Nephron (organoid): ENCODE results near the gene MRPL19.
A peak's percentile ranks its signal among the peaks of the same experiment; 100 is the strongest.

Experiments
- H3K27ac Mint-ChIP-seq, 3 experiments: 2 replicates each; pipeline ENCODE4 v1.8.0; 2020; ENCODE audit warnings: mixed read lengths in 3 of 3, mild to moderate bottlenecking in 2 of 3, moderate library complexity in 1 of 3
- H3K27me3 Mint-ChIP-seq: 2 replicates; pipeline ENCODE4 v1.8.0; 2021; ENCODE audit warnings: low read depth, mild to moderate bottlenecking, moderate library complexity, mixed read lengths
- H3K36me3 Mint-ChIP-seq: 2 replicates; pipeline ENCODE4 v1.8.0; 2020; ENCODE audit warnings: low read depth, mixed read lengths
- H3K4me1 Mint-ChIP-seq: 2 replicates; pipeline ENCODE4 v1.8.0; 2020; ENCODE audit warnings: mixed read lengths
- H3K4me3 Mint-ChIP-seq, 3 experiments: 2 replicates each; pipeline ENCODE4 v1.8.0; 2020; ENCODE audit warnings: mild to moderate bottlenecking in 3 of 3, mixed read lengths in 3 of 3, moderate library complexity in 2 of 3
- H3K9me3 Mint-ChIP-seq: 2 replicates; pipeline ENCODE4 v1.8.0; 2020; ENCODE audit warnings: mixed read lengths
- CTCF ChIP-seq, 3 experiments: fragments of 200-600 bp; sonication (generic); IDR thresholded peaks; one replicate each; pipeline ENCODE4 v1.5.0; 2021; ENCODE audit warnings: antibody characterized with exemption in 3 of 3; ENCODE audit not compliant: unreplicated experiment in 3 of 3

Gene MRPL19

GRCh38 chr2:75632091-75632701 is 14.4 kb upstream of the MRPL19 start:
- peaks cover 13% of the 10 kb centered on the region for H3K4me1 Mint-ChIP-seq
- no peaks in the 10 kb centered on the region for H3K36me3 Mint-ChIP-seq
- H3K4me3 Mint-ChIP-seq, result peak overlapping the region in 1 of 3 experiments; percentile 35
- H3K27me3 Mint-ChIP-seq, result no peaks in the 10 kb centered on the region
- peak overlapping the region; percentile 68 to 83 (median 72) for H3K27ac Mint-ChIP-seq
- no peaks in the 10 kb centered on the region for H3K9me3 Mint-ChIP-seq
- TF ChIP-seq CTCF (IDR thresholded peaks at IDR 0.05; ENCODE audit: unreplicated experiment in 3 of 3), result no peak

GRCh38 chr2:75632813-75633212 is 13.8 kb upstream of the MRPL19 start:
- Mint-ChIP-seq H3K9me3 (no peaks in the 10 kb centered on the region), H3K4me1 (peaks cover 13% of the 10 kb centered on the region), H3K4me3 (peak overlapping the region in 1 of 3 experiments; percentile 35), H3K27me3 (peaks cover 5% of the 10 kb centered on the region), H3K27ac (peak overlapping the region; percentile 68 to 83 (median 72)), H3K36me3 (no peaks in the 10 kb centered on the region)
- no peak for TF ChIP-seq CTCF (IDR thresholded peaks at IDR 0.05; ENCODE audit: unreplicated experiment in 3 of 3)

GRCh38 chr2:75633620-75634019 is 13.0 kb upstream of the MRPL19 start:
- Mint-ChIP-seq H3K4me1 (peaks cover 13% of the 10 kb centered on the region), H3K27me3 (peaks cover 6% of the 10 kb centered on the region), H3K36me3 (no peaks in the 10 kb centered on the region), H3K4me3 (no peak overlapping the region), H3K9me3 (no peaks in the 10 kb centered on the region), H3K27ac (no peak overlapping the region)
- no peak for TF ChIP-seq CTCF (IDR thresholded peaks at IDR 0.05; ENCODE audit: unreplicated experiment in 3 of 3)

- TF ChIP-seq CTCF (IDR thresholded peaks at IDR 0.05; ENCODE audit: unreplicated experiment in 3 of 3), result no peak
- H3K4me3 Mint-ChIP-seq, result no peak overlapping the region
- H3K36me3 Mint-ChIP-seq, result no peaks in the 10 kb centered on the region
- H3K27ac Mint-ChIP-seq, result no peak overlapping the region
- H3K4me1 Mint-ChIP-seq, result peaks cover 13% of the 10 kb centered on the region
- no peaks in the 10 kb centered on the region for H3K9me3 Mint-ChIP-seq
- peaks cover 6% of the 10 kb centered on the region for H3K27me3 Mint-ChIP-seq
These were observed 11.6 kb upstream of the MRPL19 start for GRCh38 chr2:75634945-75635344.

GRCh38 chr2:75637568-75637967 is 9.0 kb upstream of the MRPL19 start:
- no peak for TF ChIP-seq CTCF (IDR thresholded peaks at IDR 0.05; ENCODE audit: unreplicated experiment in 3 of 3)
- no peaks in the 10 kb centered on the region for H3K36me3 Mint-ChIP-seq
- H3K27me3 Mint-ChIP-seq, result peaks cover 6% of the 10 kb centered on the region
- no peak overlapping the region for H3K4me3 Mint-ChIP-seq
- peaks cover 13% of the 10 kb centered on the region for H3K4me1 Mint-ChIP-seq
- H3K9me3 Mint-ChIP-seq, result no peaks in the 10 kb centered on the region
- H3K27ac Mint-ChIP-seq, result peak overlapping the region in 1 of 3 experiments; percentile 5

GRCh38 chr2:75640621-75641121 is 5.9 kb upstream of the MRPL19 start:
- Mint-ChIP-seq H3K9me3 (no peaks in the 10 kb centered on the region), H3K4me1 (peaks cover 9% of the 10 kb centered on the region), H3K27ac (peak overlapping the region; percentile 17 to 91 (median 87)), H3K36me3 (no peaks in the 10 kb centered on the region), H3K4me3 (no peak overlapping the region), H3K27me3 (peaks cover 6% of the 10 kb centered on the region)
- peak; percentile 98 to 99 (median 99) for TF ChIP-seq CTCF (IDR thresholded peaks at IDR 0.05; ENCODE audit: unreplicated experiment in 3 of 3)
